ENCODE measurements around the gene VPS41. TPM values are rescaled to one million over a fixed set of nuclear protein-coding genes. Genes with fewer than 3 reads are reported as not detected.
"Not testable (repeated sequence)": the region's sequence is repeated elsewhere in the genome, so short reads cannot be mapped to it uniquely, and the experiment has no call there.

The VPS41 gene
- 60.2 TPM for total RNA-seq
- polyA plus RNA-seq: 10 to 100 TPM; 45.9 to 54.2 (median 49.7) TPM

DNA sequence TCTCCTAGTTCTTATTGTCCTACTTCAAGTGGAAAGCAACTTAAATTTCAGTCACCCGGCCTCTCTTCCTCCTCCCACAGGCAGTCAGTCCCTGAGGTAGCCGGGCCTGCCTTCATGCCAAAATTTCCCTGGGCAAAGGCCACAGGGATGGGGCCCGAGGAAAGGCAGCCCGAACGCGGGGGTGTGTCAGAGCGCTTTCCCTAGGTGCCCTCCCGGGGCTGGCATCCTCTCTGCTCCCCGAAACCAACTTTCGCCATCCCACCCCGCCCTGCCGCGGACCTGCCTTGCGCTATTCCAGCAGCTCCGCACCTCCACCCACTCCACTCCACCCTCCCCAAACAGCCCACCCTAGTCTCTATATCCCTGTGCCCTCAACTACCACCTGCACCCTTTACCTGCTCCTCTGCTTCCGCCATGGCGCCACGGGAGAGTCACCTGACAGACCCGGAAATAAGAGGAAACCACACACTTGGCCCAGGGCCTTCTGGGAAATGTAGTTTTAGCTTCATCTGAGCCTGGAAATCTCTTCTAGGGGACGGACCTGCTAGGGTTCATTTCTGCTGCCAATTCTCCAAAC lies at the start of gene VPS41:
Gene VPS41 (minus strand): TSS at position 433 of the 577 bp plus-strand sequence. CDS start 17 bp downstream, at position 416.
- peak within 1 kb of the TSS; percentile 88 for H3K4me3 ChIP-seq (ENCODE audit: low read depth, low read length)
- peaks cover 26 to 51% (median 34%) of the 10 kb centered on the region in 4 donors for H3K4me1 Mint-ChIP-seq
- peaks cover 20% of the 10 kb centered on the region for H3K27me3 Mint-ChIP-seq
- H3K4me3 Mint-ChIP-seq: peak within 1 kb of the TSS; percentile 92 to 99 (median 97)
- no peaks in the 10 kb centered on the region for H3K36me3 ChIP-seq (ENCODE audit: control insufficient read depth, insufficient read depth, low read length)
- ATAC-seq (ENCODE audit: low read depth in 2 of 2) (peak; percentile 100), DNase-seq (peak; percentile 76 to 89 (median 86))
- H3K9me3 ChIP-seq (ENCODE audit: control insufficient read depth in 2 of 2, low read length in 2 of 2): no peaks in the 10 kb centered on the region
- H3K9me3 Mint-ChIP-seq: peaks cover 0 to 2% (median 0%) of the 10 kb centered on the region in 7 donors
- peaks cover 6% of the 10 kb centered on the region for H3K4me1 ChIP-seq (ENCODE audit: control insufficient read depth, insufficient read depth, low read length, poor library complexity, severe bottlenecking)
- peaks cover 2% of the 10 kb centered on the region for H3K27me3 ChIP-seq (ENCODE audit: control insufficient read depth, insufficient read depth, low read length)
- peak within 1 kb of the TSS; percentile 94 to 97 (median 95) for H3K27ac Mint-ChIP-seq
- H3K36me3 Mint-ChIP-seq: no peaks in the 10 kb centered on the region
- H3K27ac ChIP-seq (ENCODE audit: insufficient read depth, low read length, poor library complexity, severe bottlenecking): peak within 1 kb of the TSS; percentile 49

DNA sequence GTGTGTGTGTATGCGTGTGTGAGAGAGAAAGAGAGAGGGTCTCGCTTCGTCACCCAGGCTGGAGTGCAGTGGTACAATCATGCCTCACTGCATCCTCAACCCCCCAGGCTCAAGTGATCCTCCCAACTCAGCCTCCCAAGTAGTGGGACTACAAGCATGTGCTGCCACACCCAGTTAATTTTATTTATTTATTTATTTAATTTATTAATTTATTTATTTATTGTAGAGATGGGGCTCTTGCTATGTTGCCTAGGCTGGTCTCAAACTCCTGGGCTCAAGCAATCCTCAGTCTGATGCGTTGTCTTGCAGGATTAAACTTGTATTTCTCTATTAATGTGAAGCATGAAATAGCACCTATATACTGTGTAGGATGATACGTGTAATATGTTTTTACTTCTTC lies 46.9 kb upstream of the VPS41 start:
- Histone ChIP-seq H3K4me3 (ENCODE audit: low read depth, low read length) (no peak overlapping the region), H3K36me3 (ENCODE audit: control insufficient read depth, insufficient read depth, low read length) (no peaks in the 10 kb centered on the region), H3K27ac (ENCODE audit: insufficient read depth, low read length, poor library complexity, severe bottlenecking) (no peak overlapping the region), H3K27me3 (ENCODE audit: control insufficient read depth, insufficient read depth, low read length) (peaks cover 2% of the 10 kb centered on the region), H3K4me1 (ENCODE audit: control insufficient read depth, insufficient read depth, low read length, poor library complexity, severe bottlenecking) (no peaks in the 10 kb centered on the region), H3K9me3 (ENCODE audit: control insufficient read depth in 2 of 2, low read length in 2 of 2) (no peaks in the 10 kb centered on the region)
- Mint-ChIP-seq H3K4me3 (no peak overlapping the region), H3K27me3 (peaks cover 4% of the 10 kb centered on the region), H3K9me3 (peaks cover 0 to 1% (median 0%) of the 10 kb centered on the region in 7 donors), H3K4me1 (no peaks in the 10 kb centered on the region), H3K36me3 (no peaks in the 10 kb centered on the region), H3K27ac (no peak overlapping the region)
- ATAC-seq (ENCODE audit: low read depth in 2 of 2) (no peak), DNase-seq (no peak)

DNA sequence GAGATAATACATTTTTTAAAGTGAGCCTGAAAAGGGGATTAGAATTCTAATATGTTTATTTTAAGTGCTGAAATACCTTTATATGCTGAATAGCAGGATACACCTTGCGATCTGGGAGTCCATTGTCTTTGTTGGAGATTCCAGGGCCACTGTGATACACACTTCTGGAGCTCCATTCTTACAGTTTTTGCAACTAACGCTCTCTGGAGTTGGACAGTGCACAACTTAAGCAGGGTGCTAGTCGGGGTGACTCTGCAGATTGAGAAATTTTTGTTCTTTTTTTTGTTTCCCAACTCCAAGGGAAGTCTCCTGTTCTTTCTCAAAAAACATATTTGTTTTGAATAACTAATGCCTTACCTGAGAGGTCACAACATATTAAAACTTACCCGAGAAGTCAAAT lies 45.0 kb upstream of the VPS41 start:
- Histone ChIP-seq H3K4me1 (ENCODE audit: control insufficient read depth, insufficient read depth, low read length, poor library complexity, severe bottlenecking) (no peaks in the 10 kb centered on the region), H3K27ac (ENCODE audit: insufficient read depth, low read length, poor library complexity, severe bottlenecking) (no peak overlapping the region), H3K27me3 (ENCODE audit: control insufficient read depth, insufficient read depth, low read length) (peaks cover 2% of the 10 kb centered on the region), H3K9me3 (ENCODE audit: control insufficient read depth in 2 of 2, low read length in 2 of 2) (no peaks in the 10 kb centered on the region), H3K36me3 (ENCODE audit: control insufficient read depth, insufficient read depth, low read length) (no peaks in the 10 kb centered on the region), H3K4me3 (ENCODE audit: low read depth, low read length) (no peak overlapping the region)
- no peaks in the 10 kb centered on the region for H3K4me1 Mint-ChIP-seq
- H3K4me3 Mint-ChIP-seq: no peak overlapping the region
- DNase-seq (no peak), ATAC-seq (ENCODE audit: low read depth in 2 of 2) (no peak)
- H3K27ac Mint-ChIP-seq: no peak overlapping the region
- peaks cover 4% of the 10 kb centered on the region for H3K27me3 Mint-ChIP-seq
- H3K36me3 Mint-ChIP-seq: no peaks in the 10 kb centered on the region
- peaks cover 0 to 1% (median 0%) of the 10 kb centered on the region in 7 donors for H3K9me3 Mint-ChIP-seq

DNA sequence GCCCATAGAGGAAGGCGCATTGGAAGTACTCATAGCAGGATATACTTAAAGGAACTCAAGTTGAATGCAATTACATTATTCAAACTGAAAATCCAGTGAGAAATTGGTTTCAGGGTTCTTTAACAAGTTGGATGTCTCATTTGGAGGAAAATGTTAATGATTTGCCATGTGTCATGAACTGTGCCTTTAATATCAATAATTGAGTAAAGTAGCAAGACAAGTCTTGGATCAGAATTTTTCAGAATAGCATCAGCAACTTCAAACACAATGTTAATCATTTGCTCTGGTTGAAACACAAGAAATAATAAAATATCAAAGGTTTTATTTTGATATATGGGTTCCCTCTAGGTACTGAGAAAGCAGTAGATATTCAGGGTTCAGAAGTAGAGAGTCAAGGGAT lies 44.2 kb upstream of the VPS41 start:
- Histone ChIP-seq H3K9me3 (ENCODE audit: control insufficient read depth in 2 of 2, low read length in 2 of 2) (no peaks in the 10 kb centered on the region), H3K4me1 (ENCODE audit: control insufficient read depth, insufficient read depth, low read length, poor library complexity, severe bottlenecking) (no peaks in the 10 kb centered on the region), H3K27ac (ENCODE audit: insufficient read depth, low read length, poor library complexity, severe bottlenecking) (no peak overlapping the region), H3K4me3 (ENCODE audit: low read depth, low read length) (no peak overlapping the region), H3K27me3 (ENCODE audit: control insufficient read depth, insufficient read depth, low read length) (peaks cover 2% of the 10 kb centered on the region), H3K36me3 (ENCODE audit: control insufficient read depth, insufficient read depth, low read length) (no peaks in the 10 kb centered on the region)
- Mint-ChIP-seq H3K36me3 (no peaks in the 10 kb centered on the region), H3K27me3 (peaks cover 4% of the 10 kb centered on the region), H3K4me1 (no peaks in the 10 kb centered on the region), H3K4me3 (no peak overlapping the region), H3K9me3 (peaks cover 0 to 1% (median 0%) of the 10 kb centered on the region in 7 donors), H3K27ac (no peak overlapping the region)
- DNase-seq: no peak
- ATAC-seq (ENCODE audit: low read depth in 2 of 2): no peak

DNA sequence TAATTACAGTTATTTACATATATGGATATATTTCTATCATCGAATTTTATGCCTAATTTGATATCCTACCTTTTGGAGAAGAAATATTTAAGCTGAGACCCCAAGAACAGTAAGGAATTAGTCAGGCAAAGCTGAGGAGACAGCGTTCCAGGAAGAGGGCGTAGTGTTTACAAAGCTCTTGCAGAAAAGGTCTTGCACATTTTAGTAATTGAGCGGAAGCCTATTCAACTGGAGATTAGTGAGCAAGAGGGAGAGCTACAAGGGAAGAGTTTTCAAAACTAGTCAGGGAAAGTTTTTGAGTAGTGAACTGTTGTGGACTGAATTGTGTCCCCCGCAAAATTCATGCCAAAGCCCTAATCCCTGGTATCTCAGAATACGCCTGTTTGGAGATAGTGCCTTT lies 42.2 kb upstream of the VPS41 start:
- Mint-ChIP-seq H3K9me3 (no peaks in the 10 kb centered on the region), H3K4me3 (no peak overlapping the region), H3K4me1 (no peaks in the 10 kb centered on the region), H3K36me3 (no peaks in the 10 kb centered on the region), H3K27ac (no peak overlapping the region), H3K27me3 (peaks cover 4% of the 10 kb centered on the region)
- Histone ChIP-seq H3K4me1 (ENCODE audit: control insufficient read depth, insufficient read depth, low read length, poor library complexity, severe bottlenecking) (no peaks in the 10 kb centered on the region), H3K27me3 (ENCODE audit: control insufficient read depth, insufficient read depth, low read length) (peaks cover 2% of the 10 kb centered on the region), H3K4me3 (ENCODE audit: low read depth, low read length) (no peak overlapping the region), H3K9me3 (ENCODE audit: control insufficient read depth in 2 of 2, low read length in 2 of 2) (no peaks in the 10 kb centered on the region), H3K36me3 (ENCODE audit: control insufficient read depth, insufficient read depth, low read length) (no peaks in the 10 kb centered on the region), H3K27ac (ENCODE audit: insufficient read depth, low read length, poor library complexity, severe bottlenecking) (no peak overlapping the region)
- no peak for DNase-seq
- no peak for ATAC-seq (ENCODE audit: low read depth in 2 of 2)

DNA sequence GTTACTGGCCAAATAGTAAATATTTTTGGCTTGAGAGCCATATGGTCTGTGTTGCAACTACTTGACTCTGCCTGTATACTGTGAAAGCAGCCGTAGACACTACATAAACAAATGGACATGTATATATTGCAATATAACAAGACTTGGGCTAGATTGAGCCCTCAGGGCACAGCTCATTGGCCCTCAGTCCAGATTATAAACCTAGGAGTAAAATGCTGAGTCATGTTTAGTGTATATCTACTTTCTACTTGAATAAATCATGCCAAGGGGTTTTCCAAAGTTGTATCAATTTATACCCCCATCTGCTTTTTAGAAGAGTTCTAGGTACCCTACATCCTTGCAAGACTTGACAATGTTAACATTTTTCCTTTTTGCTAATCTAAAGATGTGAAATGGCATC lies 41.3 kb upstream of the VPS41 start:
- Mint-ChIP-seq H3K27me3 (peaks cover 4% of the 10 kb centered on the region), H3K27ac (no peak overlapping the region), H3K4me3 (no peak overlapping the region), H3K36me3 (no peaks in the 10 kb centered on the region), H3K9me3 (no peaks in the 10 kb centered on the region), H3K4me1 (no peaks in the 10 kb centered on the region)
- no peaks in the 10 kb centered on the region for H3K36me3 ChIP-seq (ENCODE audit: control insufficient read depth, insufficient read depth, low read length)
- H3K4me3 ChIP-seq (ENCODE audit: low read depth, low read length): no peak overlapping the region
- no peaks in the 10 kb centered on the region for H3K4me1 ChIP-seq (ENCODE audit: control insufficient read depth, insufficient read depth, low read length, poor library complexity, severe bottlenecking)
- ATAC-seq (ENCODE audit: low read depth in 2 of 2): no peak
- no peak overlapping the region for H3K27ac ChIP-seq (ENCODE audit: insufficient read depth, low read length, poor library complexity, severe bottlenecking)
- H3K9me3 ChIP-seq (ENCODE audit: control insufficient read depth in 2 of 2, low read length in 2 of 2): no peaks in the 10 kb centered on the region
- peaks cover 2% of the 10 kb centered on the region for H3K27me3 ChIP-seq (ENCODE audit: control insufficient read depth, insufficient read depth, low read length)
- no peak for DNase-seq

DNA sequence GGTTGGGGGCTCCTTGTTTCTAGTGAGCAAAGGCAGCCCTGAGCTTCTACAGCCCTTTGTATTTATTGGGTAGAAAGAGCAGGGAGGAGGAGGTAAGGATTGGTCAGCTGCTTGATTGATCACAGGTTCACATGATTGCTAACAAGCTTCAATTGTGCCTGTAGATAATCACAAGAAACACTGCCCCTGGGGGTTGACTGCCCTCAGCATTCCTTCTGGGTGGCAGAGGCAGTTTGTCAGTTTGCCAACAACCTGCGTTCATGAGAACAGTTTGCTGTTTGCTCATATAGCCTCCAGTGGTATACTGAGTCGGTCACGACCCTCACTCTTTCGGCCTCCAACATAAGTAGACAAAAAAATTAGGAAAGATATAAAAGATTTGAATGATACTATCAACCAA lies 38.5 kb upstream of the VPS41 start:
- H3K4me1 Mint-ChIP-seq; H3K4me3 Mint-ChIP-seq; H3K36me3 Mint-ChIP-seq; H3K27me3 ChIP-seq (ENCODE audit: control insufficient read depth, insufficient read depth, low read length); H3K27ac Mint-ChIP-seq; H3K36me3 ChIP-seq (ENCODE audit: control insufficient read depth, insufficient read depth, low read length); ATAC-seq (ENCODE audit: low read depth in 2 of 2); DNase-seq; H3K9me3 Mint-ChIP-seq; H3K27ac ChIP-seq (ENCODE audit: insufficient read depth, low read length, poor library complexity, severe bottlenecking); H3K9me3 ChIP-seq (ENCODE audit: control insufficient read depth in 2 of 2, low read length in 2 of 2); H3K4me3 ChIP-seq (ENCODE audit: low read depth, low read length); H3K27me3 Mint-ChIP-seq; H3K4me1 ChIP-seq (ENCODE audit: control insufficient read depth, insufficient read depth, low read length, poor library complexity, severe bottlenecking): not testable (repeated sequence)

DNA sequence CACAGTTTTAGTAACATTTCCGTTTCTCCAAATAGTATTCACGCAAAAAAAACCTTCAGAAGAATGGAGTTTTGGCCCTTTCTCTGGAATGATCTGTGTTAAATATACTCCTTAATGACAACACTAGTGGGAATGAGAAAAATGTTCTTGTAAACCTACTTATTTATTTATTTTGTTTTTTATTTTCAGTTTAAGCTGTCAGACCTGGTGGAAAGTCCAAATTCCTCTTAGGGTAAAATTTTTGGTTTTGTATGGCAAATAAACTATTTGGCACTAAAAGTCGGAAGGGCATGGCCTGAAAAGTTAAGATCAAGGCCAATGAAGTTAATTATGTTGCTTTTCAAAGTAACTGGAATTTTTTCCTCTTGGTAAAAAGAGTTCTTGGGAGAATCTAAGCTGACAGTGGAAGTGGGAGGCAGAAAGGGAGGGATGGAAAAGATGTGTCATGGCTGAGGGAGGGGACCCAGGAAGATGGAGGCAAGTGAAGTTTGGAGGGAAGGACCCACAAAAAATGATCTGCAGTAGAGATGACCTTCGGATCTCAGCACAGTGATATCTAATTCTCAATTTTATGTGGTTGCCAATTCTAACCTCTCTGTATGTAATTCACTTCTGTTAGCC lies 33.5 kb upstream of the VPS41 start:
- Mint-ChIP-seq H3K9me3 (no peaks in the 10 kb centered on the region), H3K36me3 (no peaks in the 10 kb centered on the region), H3K27ac (no peak overlapping the region), H3K27me3 (peaks cover 6% of the 10 kb centered on the region), H3K4me1 (no peaks in the 10 kb centered on the region), H3K4me3 (no peak overlapping the region)
- Histone ChIP-seq H3K27ac (ENCODE audit: insufficient read depth, low read length, poor library complexity, severe bottlenecking) (no peak overlapping the region), H3K36me3 (ENCODE audit: control insufficient read depth, insufficient read depth, low read length) (no peaks in the 10 kb centered on the region), H3K4me1 (ENCODE audit: control insufficient read depth, insufficient read depth, low read length, poor library complexity, severe bottlenecking) (no peaks in the 10 kb centered on the region), H3K9me3 (ENCODE audit: control insufficient read depth in 2 of 2, low read length in 2 of 2) (no peaks in the 10 kb centered on the region), H3K4me3 (ENCODE audit: low read depth, low read length) (no peak overlapping the region), H3K27me3 (ENCODE audit: control insufficient read depth, insufficient read depth, low read length) (peaks cover 9% of the 10 kb centered on the region)
- no peak for ATAC-seq (ENCODE audit: low read depth in 2 of 2)
- no peak for DNase-seq

Data from CD4-positive, CD25-positive, alpha-beta regulatory T cell (primary cell).